HG03442 (cell line): ENCODE data around the gene RRP1.

Experiments used
- ATAC-seq: cut with Tn5 transposase; IDR thresholded peaks from one replicate; pipeline ENCODE4 v1.9.1; 2021; ENCODE audit warnings: mild to moderate bottlenecking, moderate library complexity; ENCODE audit not compliant: unreplicated experiment

The RRP1 gene

GRCh38 chr21:43789276-43790009 lies at the start of gene RRP1:
Gene RRP1 (plus strand): TSS chr21:43789577. CDS start chr21:43789630, 53 bp downstream.
- ATAC-seq = peak; percentile 83

GRCh38 chr21:43739621-43740435 lies 49.5 kb upstream of the RRP1 start:
- no peak for ATAC-seq

- ATAC-seq = no peak
These were observed 48.8 kb upstream of the RRP1 start for GRCh38 chr21:43740497-43741156.

- ATAC-seq = no peak
These were observed 47.8 kb upstream of the RRP1 start for GRCh38 chr21:43741423-43742096.

- ATAC-seq = no peak
These were observed 45.4 kb upstream of the RRP1 start for GRCh38 chr21:43743947-43744346.

- no peak for ATAC-seq
These were observed 44.7 kb upstream of the RRP1 start for GRCh38 chr21:43744725-43745124.

- ATAC-seq = no peak
These were observed 43.4 kb upstream of the RRP1 start for GRCh38 chr21:43745772-43746517.

GRCh38 chr21:43748622-43749021 lies 40.8 kb upstream of the RRP1 start:
- no peak for ATAC-seq

- ATAC-seq = no peak
These were observed 39.6 kb upstream of the RRP1 start for GRCh38 chr21:43749651-43750262.

- no peak for ATAC-seq
These were observed 38.9 kb upstream of the RRP1 start for GRCh38 chr21:43750339-43751033.

- ATAC-seq = no peak
These were observed 37.3 kb upstream of the RRP1 start for GRCh38 chr21:43751955-43752591.

GRCh38 chr21:43752758-43753438 lies 36.5 kb upstream of the RRP1 start:
- no peak for ATAC-seq

- ATAC-seq = no peak
These were observed 36.0 kb upstream of the RRP1 start for GRCh38 chr21:43753439-43753799.

- no peak for ATAC-seq
These were observed 34.2 kb upstream of the RRP1 start for GRCh38 chr21:43754948-43755781.

- ATAC-seq = no peak
These were observed 33.4 kb upstream of the RRP1 start for GRCh38 chr21:43755820-43756594.

GRCh38 chr21:43757601-43758000 lies 31.8 kb upstream of the RRP1 start:
- ATAC-seq = no peak
